ENCODE data around the gene HIBCH. TPM values are rescaled to one million over a fixed set of nuclear protein-coding genes. Genes with fewer than 3 reads are reported as not detected.

HIBCH gene
- total and polyA plus RNA-seq, 2 of the 4 experiments (the other 2 are of a cell fraction), result 8.8 to 11.9 TPM

- ATAC-seq (ENCODE audit: low read depth) (no peak), DNase-seq (no peak)
- Histone ChIP-seq H3K4me2 (ENCODE audit: low read depth, low read length) (no peak overlapping the region), H2BK120ac (ENCODE audit: low read depth, low read length) (no peak overlapping the region), H3K9me1 (ENCODE audit: insufficient read depth, low read length) (no peaks in the 10 kb centered on the region), H4K20me1 (ENCODE audit: insufficient read depth, low read length) (no peaks in the 10 kb centered on the region), H3K79me1 (ENCODE audit: low read depth in 1 of 2, low read length in 2 of 2) (no peaks in the 10 kb centered on the region), H3K18ac (ENCODE audit: low read depth, low read length) (no peak overlapping the region), H3K9ac (ENCODE audit: low read depth, low read length) (no peak overlapping the region), H3K4me3 (ENCODE audit: insufficient read depth, low read depth, low read length) (no peak overlapping the region), H4K91ac (ENCODE audit: insufficient read depth, low read depth, low read length) (no peak overlapping the region), H2BK15ac (ENCODE audit: low read depth, low read length) (no peak overlapping the region), H2AFZ (replicated peaks; ENCODE audit: low read length, poor library complexity) (no peak overlapping the region), H3K27ac (ENCODE audit: insufficient read depth, low read length) (no peak overlapping the region), H2BK5ac (ENCODE audit: low read depth, low read length, poor library complexity, severe bottlenecking) (no peak overlapping the region), H2BK20ac (ENCODE audit: low read depth, low read length) (no peak overlapping the region), H3K27me3 (ENCODE audit: control insufficient read depth, insufficient read depth, low read length) (no peaks in the 10 kb centered on the region), H4K5ac (ENCODE audit: low read depth, low read length) (no peak overlapping the region), H4K8ac (ENCODE audit: low read depth in 2 of 2, low read length in 2 of 2) (no peak overlapping the region), H3K23ac (ENCODE audit: low read depth, low read length) (no peak overlapping the region), H3K14ac (replicated peaks; ENCODE audit: low read depth, low read length) (no peak overlapping the region), H3K56ac (ENCODE audit: extremely low read depth, insufficient read depth, low read length) (no peak overlapping the region), H3K9me3 (ENCODE audit: control insufficient read depth, insufficient read depth, low read length) (peaks cover 2% of the 10 kb centered on the region; the same call in 1 of the 2 replicates), H2AK9ac (replicated peaks; ENCODE audit: low read depth, low read length, poor library complexity) (no peak overlapping the region), H2AK5ac (ENCODE audit: low read depth, low read length) (no peak overlapping the region), H3K4me1 (ENCODE audit: control insufficient read depth, insufficient read depth, low read length) (no peaks in the 10 kb centered on the region), H3K4ac (ENCODE audit: low read depth, low read length) (no peak overlapping the region), H3K36me3 (ENCODE audit: control insufficient read depth, insufficient read depth, low read length) (no peaks in the 10 kb centered on the region)
- no CpG with 5 or more reads among the region's 4 CpGs for WGBS, 2 experiments (ENCODE audit: extremely low coverage in 2 of 2, insufficient read length in 1 of 2)
- intact Hi-C loops (cut with micrococcal nuclease), result no loop called here
- ChIA-PET POLR2A (ENCODE audit: unreplicated experiment) (no interaction called here), CTCF (no interaction called here)
- dilution Hi-C loops (cut with HindIII; ENCODE audit: low sequenced_read_pairs, unreplicated experiment), result no loop called here
- TF ChIP-seq CHD1 (IDR thresholded peaks at IDR 0.05; ENCODE audit: low read depth, low read length) (no peak), MAFK (IDR thresholded peaks at IDR 0.05; ENCODE audit: low read depth, low read length) (no peak), RFX5 (IDR thresholded peaks at IDR 0.05; ENCODE audit: low read depth, low read length) (no peak), RAD21 (IDR thresholded peaks at IDR 0.05; ENCODE audit: low read length) (no peak), POLR2A (IDR thresholded peaks at IDR 0.05; ENCODE audit: low read depth, low read length) (no peak), RCOR1 (IDR thresholded peaks at IDR 0.05; ENCODE audit: insufficient replicate concordance, low read length) (no peak)
- TF ChIP-seq, protein P1, sequence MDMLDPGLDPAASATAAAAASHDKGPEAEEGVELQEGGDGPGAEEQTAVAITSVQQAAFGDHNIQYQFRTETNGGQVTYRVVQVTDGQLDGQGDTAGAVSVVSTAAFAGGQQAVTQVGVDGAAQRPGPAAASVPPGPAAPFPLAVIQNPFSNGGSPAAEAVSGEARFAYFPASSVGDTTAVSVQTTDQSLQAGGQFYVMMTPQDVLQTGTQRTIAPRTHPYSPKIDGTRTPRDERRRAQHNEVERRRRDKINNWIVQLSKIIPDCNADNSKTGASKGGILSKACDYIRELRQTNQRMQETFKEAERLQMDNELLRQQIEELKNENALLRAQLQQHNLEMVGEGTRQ (IDR thresholded peaks at IDR 0.05; ENCODE audit: low read depth, low read length), result no peak
- TF ChIP-seq, protein P2, sequence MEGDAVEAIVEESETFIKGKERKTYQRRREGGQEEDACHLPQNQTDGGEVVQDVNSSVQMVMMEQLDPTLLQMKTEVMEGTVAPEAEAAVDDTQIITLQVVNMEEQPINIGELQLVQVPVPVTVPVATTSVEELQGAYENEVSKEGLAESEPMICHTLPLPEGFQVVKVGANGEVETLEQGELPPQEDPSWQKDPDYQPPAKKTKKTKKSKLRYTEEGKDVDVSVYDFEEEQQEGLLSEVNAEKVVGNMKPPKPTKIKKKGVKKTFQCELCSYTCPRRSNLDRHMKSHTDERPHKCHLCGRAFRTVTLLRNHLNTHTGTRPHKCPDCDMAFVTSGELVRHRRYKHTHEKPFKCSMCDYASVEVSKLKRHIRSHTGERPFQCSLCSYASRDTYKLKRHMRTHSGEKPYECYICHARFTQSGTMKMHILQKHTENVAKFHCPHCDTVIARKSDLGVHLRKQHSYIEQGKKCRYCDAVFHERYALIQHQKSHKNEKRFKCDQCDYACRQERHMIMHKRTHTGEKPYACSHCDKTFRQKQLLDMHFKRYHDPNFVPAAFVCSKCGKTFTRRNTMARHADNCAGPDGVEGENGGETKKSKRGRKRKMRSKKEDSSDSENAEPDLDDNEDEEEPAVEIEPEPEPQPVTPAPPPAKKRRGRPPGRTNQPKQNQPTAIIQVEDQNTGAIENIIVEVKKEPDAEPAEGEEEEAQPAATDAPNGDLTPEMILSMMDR (conservative IDR thresholded peaks at IDR 0.05; ENCODE audit: low read depth, low read length), result no peak
- BruUV-seq (replicated peaks), result no TSS peak
- in situ Hi-C loops (cut with MboI; ENCODE audit: low sequenced_read_pairs), result no loop called here
Observed at GRCh38 chr2:190173392-190173791, 146.2 kb downstream of the HIBCH start.
